Esophagus squamous epithelium (tissue), 5 donors: ENCODE measurements around the gene PDZD8. TPM values are rescaled to one million over a fixed set of nuclear protein-coding genes. Genes with fewer than 3 reads are reported as not detected.

Experiments used
- DNase-seq: peaks from one replicate; lab custom pipeline; 2025; lab: John Stamatoyannopoulos, UW
- H3K27ac ChIP-seq, 4 donors: fragments of 200-600 bp; sonication (generic); one replicate each; pipeline ENCODE4 v1.5.1; 2016 to 2019; ENCODE audit warnings: mild to moderate bottlenecking in 1 of 4
- H3K27me3 ChIP-seq, 4 donors: fragments of 200-600 bp; sonication (generic); 1 replicate in 3 of 4; 2 replicates in 1 of 4; pipeline versions ENCODE4 v1.5.1 to v1.6.0; 2017 to 2021; ENCODE audit warnings: antibody characterized with exemption in 1 of 4
- H3K36me3 ChIP-seq, 3 donors: fragments of 200-600 bp; sonication (generic); one replicate each; pipeline ENCODE4 v1.5.1; 2016 to 2019
- H3K4me1 ChIP-seq, 3 donors: fragments of 200-600 bp; sonication (generic); one replicate each; pipeline ENCODE4 v1.5.1; 2017 to 2019
- H3K4me3 ChIP-seq, 4 donors: fragments of 200-600 bp; sonication (generic); 1 replicate in 3 of 4; 2 replicates in 1 of 4; pipeline ENCODE4 v1.5.1; 2016 to 2019; ENCODE audit warnings: mild to moderate bottlenecking in 2 of 4, moderate library complexity in 1 of 4
- H3K9me3 ChIP-seq, 3 donors: fragments of 200-600 bp; sonication (generic); one replicate each; pipeline ENCODE4 v1.5.1; 2016 to 2019
- CTCF ChIP-seq, 6 experiments: fragments of 450-650 bp in 4 of 6; fragments of 200-600 bp in 2 of 6; sonication (generic) in 2 of 6; IDR thresholded peaks; one replicate each; pipeline ENCODE4 v1.5.1; 2016 to 2019; ENCODE audit warnings: antibody characterized with exemption in 6 of 6, mild to moderate bottlenecking in 4 of 6, moderate library complexity in 4 of 6
- POLR2A ChIP-seq, 4 donors: fragments of 450-650 bp; IDR thresholded peaks; one replicate each; pipeline ENCODE4 v1.6.1; 2017; ENCODE audit warnings: antibody characterized with exemption in 4 of 4, mild to moderate bottlenecking in 4 of 4, moderate library complexity in 3 of 4
- WGBS, 2 donors: methylation state at CpG; one replicate each; pipeline ENCODE4 v1.1.5; 2018; 5-methylcytosine and 5-hydroxymethylcytosine counted together
- intact Hi-C: fragments of 100-400 bp; cut with DNase I; formaldehyde crosslinking; loops from one replicate; pipeline ENCODE4 v1.15.0; 2022
- total RNA-seq, 4 donors: library from RNA; depleted of rRNA; stranded (reverse); fragments of >200 nt; gene quantifications; one replicate each; pipeline ENCODE4 v1.1.0, GENCODE V29; 2016
- donor health status: DM: yes; HTN: yes; CAD: no.

Gene PDZD8
- total RNA-seq, 4 donors from 2014 or later, result 28.1 to 39.2 (median 32.9) TPM

GRCh38 chr10:117411479-117412399, 36.5 kb upstream of the PDZD8 start:
- Histone ChIP-seq H3K36me3 (no peaks in the 10 kb centered on the region), H3K4me3 (no peak overlapping the region), H3K27me3 (peaks cover 0 to 10% (median 0%) of the 10 kb centered on the region in 4 donors), H3K4me1 (peaks cover 0 to 47% (median 0%) of the 10 kb centered on the region in 3 donors), H3K27ac (no peak overlapping the region), H3K9me3 (no peaks in the 10 kb centered on the region)
- no peak for DNase-seq
- intact Hi-C loops, result no loop called here
- WGBS, 2 donors, result 60 to 68% methylated on average over 8 of the region's 8 CpGs
- TF ChIP-seq CTCF (IDR thresholded peaks at IDR 0.05) (no peak), POLR2A (IDR thresholded peaks at IDR 0.05) (no peak)

- no peak for TF ChIP-seq POLR2A (IDR thresholded peaks at IDR 0.05)
- no peak for TF ChIP-seq CTCF (IDR thresholded peaks at IDR 0.05)
- WGBS, 2 donors, result 87 to 94% methylated on average over 4 of the region's 4 CpGs
Observed at GRCh38 chr10:117410557-117410956, 35.3 kb upstream of the PDZD8 start.

GRCh38 chr10:117409549-117410305, 34.5 kb upstream of the PDZD8 start:
- peaks cover 0 to 48% (median 0%) of the 10 kb centered on the region in 3 donors for H3K4me1 ChIP-seq
- no peak for DNase-seq
- intact Hi-C loops, result no loop called here

More at GRCh38 chr10:117410557-117410956, 35.3 kb upstream of the PDZD8 start:
- H3K27me3 ChIP-seq, result peaks cover 0 to 10% (median 0%) of the 10 kb centered on the region in 4 donors
- H3K36me3 ChIP-seq, result no peaks in the 10 kb centered on the region
- intact Hi-C loops, result no loop called here
- H3K4me3 ChIP-seq, result no peak overlapping the region
- DNase-seq, result no peak
- no peak overlapping the region for H3K27ac ChIP-seq
- no peaks in the 10 kb centered on the region for H3K9me3 ChIP-seq
- peaks cover 0 to 47% (median 0%) of the 10 kb centered on the region in 3 donors for H3K4me1 ChIP-seq

GRCh38 chr10:117408436-117409384, 33.5 kb upstream of the PDZD8 start:
- peaks cover 0 to 38% (median 0%) of the 10 kb centered on the region in 3 donors for H3K4me1 ChIP-seq
- intact Hi-C loops, result no loop called here
- peak overlapping the region in 2 of 4 donors; percentile 22 to 62 for H3K27ac ChIP-seq
- WGBS, 2 donors, result 70 to 71% methylated on average over 5 of the region's 5 CpGs
- no peaks in the 10 kb centered on the region for H3K36me3 ChIP-seq
- TF ChIP-seq POLR2A (IDR thresholded peaks at IDR 0.05) (no peak), CTCF (IDR thresholded peaks at IDR 0.05) (no peak)
- no peaks in the 10 kb centered on the region for H3K9me3 ChIP-seq
- peaks cover 0 to 3% (median 0%) of the 10 kb centered on the region in 4 donors for H3K27me3 ChIP-seq
- H3K4me3 ChIP-seq, result no peak overlapping the region
- no peak for DNase-seq

More at GRCh38 chr10:117409549-117410305, 34.5 kb upstream of the PDZD8 start:
- Histone ChIP-seq H3K27me3 (peaks cover 0 to 9% (median 0%) of the 10 kb centered on the region in 4 donors), H3K27ac (peak overlapping the region; percentile 9 to 62 (median 36)), H3K4me3 (no peak overlapping the region), H3K9me3 (no peaks in the 10 kb centered on the region), H3K36me3 (no peaks in the 10 kb centered on the region)
- TF ChIP-seq CTCF (IDR thresholded peaks at IDR 0.05), result no peak
- no peak for TF ChIP-seq POLR2A (IDR thresholded peaks at IDR 0.05)
- 28 to 35% methylated on average over 5 of the region's 5 CpGs for WGBS, 2 donors
